GM12878 (cell line): ENCODE data around the gene BAHD1. TPM values are rescaled to one million over a fixed set of nuclear protein-coding genes. Genes with fewer than 3 reads are reported as not detected.

Experiments used
- ATAC-seq: fragments of 200-7000 bp; cut with Tn5 transposase; 3 replicates; pipeline ENCODE4 v1.9.1; 2020; ENCODE audit warnings: mild to moderate bottlenecking, moderate library complexity
- BruUV-seq: library from RNA; stranded (reverse); fragments of 400-500 nt; replicated peaks from 2 replicates; lab custom pipeline; 2021; lab: Mats Ljungman, UMichigan
- CTCF ChIA-PET: fragments of 300-600 bp; sonication (Branson Sonifier 250); formaldehyde crosslinking; extraction: SDS; loops from one replicate; lab custom pipeline; 2021; ENCODE audit warnings: inconsistent platforms; lab: Yijun Ruan, JAX
- POLR2A ChIA-PET: fragments of 350-600 bp; formaldehyde crosslinking; extraction: SDS; loops from one replicate; lab custom pipeline; 2021; ENCODE audit warnings: inconsistent platforms; lab: Charles Lee
- RAD21 ChIA-PET: fragments of 300-600 bp; sonication (Branson Sonifier 250); formaldehyde crosslinking; loops from one replicate; lab custom pipeline; 2023; ENCODE audit warnings: antibody characterized with exemption; ENCODE audit not compliant: unreplicated experiment; lab: Charles Lee
- SMC1A ChIA-PET: fragments of 300-600 bp; sonication (Branson Sonifier 250); formaldehyde crosslinking; loops from one replicate; lab custom pipeline; 2023; ENCODE audit not compliant: unreplicated experiment, uncharacterized antibody; lab: Charles Lee
- DNase-seq: peaks from one replicate; pipeline ENCODE4 v3.0.0-alpha.2; 2011; ENCODE audit warnings: low read depth, low spot score
- FAIRE-seq: peaks from 3 replicates; lab custom pipeline; 2011; peaks lifted over from hg19 to GRCh38; lab: Jason Lieb, UNC
- H2AFZ ChIP-seq: 2 replicates; pipeline ENCODE4 v1.6.0; 2011; ENCODE audit warnings: low read depth, low read length, control low read depth; ENCODE audit not compliant: control insufficient read depth
- H3K27ac ChIP-seq: 2 replicates; pipeline ENCODE4 v1.5.1; 2011; ENCODE audit warnings: control low read depth; ENCODE audit not compliant: control insufficient read depth, insufficient read depth
- H3K27me3 ChIP-seq, 2 experiments: replicated peaks in 1 of 2; 2 replicates each; pipeline versions ENCODE4 v1.6.0 to v1.6.1; 2011; ENCODE audit warnings: low read length in 1 of 2; ENCODE audit not compliant: control insufficient read depth in 2 of 2, insufficient read depth in 2 of 2
- H3K36me3 ChIP-seq, 2 experiments: 2 replicates each; pipeline ENCODE4 v1.5.1; 2011; ENCODE audit warnings: low read length in 1 of 2; ENCODE audit not compliant: control insufficient read depth in 2 of 2, insufficient read depth in 2 of 2
- H3K4me1 ChIP-seq: 2 replicates; pipeline ENCODE4 v1.6.1; 2011; ENCODE audit warnings: mild to moderate bottlenecking, low read length, moderate library complexity, mixed read lengths; ENCODE audit not compliant: control insufficient read depth, insufficient read depth
- H3K4me2 ChIP-seq: 2 replicates; pipeline ENCODE4 v1.6.0; 2011; ENCODE audit warnings: control low read depth; ENCODE audit not compliant: control insufficient read depth, insufficient read depth
- H3K4me3 ChIP-seq: fragments of 200-600 bp; sonication (generic); 2 replicates; pipeline ENCODE4 v1.5.1; 2016
- H3K79me2 ChIP-seq: 2 replicates; pipeline ENCODE4 v1.6.0; 2011; ENCODE audit warnings: low read length; ENCODE audit not compliant: control insufficient read depth, insufficient read depth
- H3K9ac ChIP-seq: 2 replicates; pipeline ENCODE4 v1.8.0; 2011; ENCODE audit warnings: low read length, control low read depth, mixed read lengths; ENCODE audit not compliant: control insufficient read depth, insufficient read depth
- H3K9me3 ChIP-seq: replicated peaks from 3 replicates; pipeline ENCODE4 v1.5.1; 2011; ENCODE audit warnings: mild to moderate bottlenecking, low read length; ENCODE audit not compliant: control insufficient read depth, insufficient read depth
- H4K20me1 ChIP-seq: 2 replicates; pipeline ENCODE4 v1.6.0; 2011; ENCODE audit not compliant: control insufficient read depth, insufficient read depth
- ASH2L ChIP-seq: fragments of 300-600, 200-600 bp; sonication (generic); IDR thresholded peaks from 2 replicates; pipeline ENCODE4 v1.6.1; 2017; ENCODE audit warnings: low read depth, mild to moderate bottlenecking, borderline replicate concordance
- ATF3 ChIP-seq: IDR thresholded peaks from 2 replicates; pipeline ENCODE4 v1.6.1; 2011; ENCODE audit warnings: low read depth, mild to moderate bottlenecking, low read length, moderate library complexity, borderline replicate concordance; ENCODE audit errors: extremely low read depth
- BMI1 ChIP-seq: fragments of 450-650 bp; IDR thresholded peaks from 2 replicates; pipeline ENCODE4 v1.6.1; 2016; ENCODE audit warnings: mild to moderate bottlenecking, moderate library complexity, borderline replicate concordance
- E2F8 ChIP-seq: fragments of 450-650 bp; IDR thresholded peaks from 2 replicates; pipeline ENCODE4 v1.6.1; 2018; ENCODE audit warnings: mild to moderate bottlenecking, low read depth, moderate library complexity; ENCODE audit not compliant: partially characterized antibody
- IRF3 ChIP-seq: fragments of 450-650 bp; IDR thresholded peaks from 2 replicates; pipeline ENCODE4 v1.6.1; 2014; ENCODE audit warnings: mild to moderate bottlenecking
- KAT2A ChIP-seq: conservative IDR thresholded peaks from 2 replicates; pipeline ENCODE4 v1.6.1; 2011; ENCODE audit warnings: low read depth, low read length; ENCODE audit not compliant: control insufficient read depth
- NFYB ChIP-seq: IDR thresholded peaks from 2 replicates; pipeline ENCODE4 v1.6.1; 2011; ENCODE audit warnings: low read depth, mild to moderate bottlenecking, low read length, improper control_type of control experiment, moderate library complexity; ENCODE audit not compliant: insufficient read depth
- PAX5 ChIP-seq: IDR thresholded peaks from 2 replicates; pipeline ENCODE4 v1.6.1; 2011; ENCODE audit warnings: low read depth, low read length, borderline replicate concordance
- PBX3 ChIP-seq: IDR thresholded peaks from 2 replicates; pipeline ENCODE4 v1.6.1; 2011; ENCODE audit warnings: mild to moderate bottlenecking, low read depth, low read length, moderate library complexity; ENCODE audit not compliant: insufficient replicate concordance
- POLR2AphosphoS5 ChIP-seq: IDR thresholded peaks from 2 replicates; pipeline ENCODE4 v1.6.1; 2011; ENCODE audit warnings: mild to moderate bottlenecking, low read length, inconsistent platforms
- RAD51 ChIP-seq: fragments of 450-650 bp; IDR thresholded peaks from 2 replicates; pipeline ENCODE4 v1.6.1; 2016; ENCODE audit warnings: moderate library complexity, mild to moderate bottlenecking, inconsistent platforms
- RBBP5 ChIP-seq: fragments of 200-600 bp; sonication (generic); conservative IDR thresholded peaks from 2 replicates; pipeline ENCODE4 v1.6.1; 2016
- RELA ChIP-seq: fragments of 450-650 bp; IDR thresholded peaks from 2 replicates; pipeline ENCODE4 v1.8.0; 2014; ENCODE audit warnings: borderline replicate concordance; ENCODE audit not compliant: partially characterized antibody
- SUPT20H ChIP-seq: IDR thresholded peaks from 2 replicates; pipeline ENCODE4 v1.6.1; 2011; ENCODE audit warnings: low read depth, mild to moderate bottlenecking, low read length, moderate library complexity, borderline replicate concordance; ENCODE audit not compliant: control insufficient read depth
- SUZ12 ChIP-seq: fragments of 200-600 bp; sonication (generic); IDR thresholded peaks from one replicate; pipeline ENCODE4 v1.6.1; 2018; ENCODE audit warnings: antibody characterized with exemption, mild to moderate bottlenecking; ENCODE audit not compliant: unreplicated experiment
- TARDBP ChIP-seq: IDR thresholded peaks from 2 replicates; pipeline ENCODE4 v1.6.1; 2016; ENCODE audit warnings: borderline replicate concordance
- WGBS: methylation state at CpG from one replicate; pipeline ENCODE4 v1.1.6; 2016; ENCODE audit warnings: low lambda C conversion rate; ENCODE audit not compliant: insufficient replicate concordance, insufficient coverage; ENCODE audit errors: missing lambda C conversion rate; 5-methylcytosine and 5-hydroxymethylcytosine counted together
- in situ Hi-C: fragments of 300-500 bp; cut with MboI; formaldehyde crosslinking; loops from 9 replicates; pipeline ENCODE4 v1.14.3; 2018; ENCODE audit warnings: mixed read lengths
- intact Hi-C: fragments of 100-400 bp; cut with micrococcal nuclease; formaldehyde crosslinking; loops from one replicate; pipeline ENCODE4 v1.14.2; 2022; ENCODE audit not compliant: unreplicated experiment
- polyA plus RNA-seq, 11 experiments: library from polyadenylated mRNA; depleted of rRNA in 4 of 11; unstranded in 6 of 11; stranded (reverse) in 5 of 11; fragments of >200 nt; fragmentation: Nextera tagmentation in 4 of 11; fragmentation: Illumina TruSeq in 1 of 11; extraction: Ambion mirVana in 4 of 11; extraction: Trizol in 1 of 11; gene quantifications; 1 replicate in 1 of 11; 2 replicates in 10 of 11; pipeline versions ENCODE4 v1.2.1 to v1.2.3, GENCODE V29; 2011 to 2016; ENCODE audit warnings: inconsistent platforms in 2 of 11, missing spikeins in 2 of 11, low read depth in 1 of 11
- total RNA-seq, 4 experiments: library from RNA; depleted of rRNA in 3 of 4; stranded (reverse); fragments of >200 nt in 3 of 4; fragmentation: Illumina TruSeq in 1 of 4; extraction: Trizol in 1 of 4; gene quantifications; 2 replicates each; pipeline versions ENCODE4 v1.2.1 to v1.2.3, GENCODE V29; 2013 to 2021

Gene BAHD1
- total and polyA plus RNA-seq, 10 of the 15 experiments (the other 5 are each of a cell fraction or from before 2014, with no cell fraction given) = 0.21 to 21.8 (median 5.8) TPM

GRCh38 chr15:40414816-40415215, 25.9 kb upstream of the BAHD1 start (continued):
- no peak for TF ChIP-seq E2F8
- TF ChIP-seq RAD51 = no peak
- no peak for TF ChIP-seq SUZ12
- no peak for TF ChIP-seq RELA
- TF ChIP-seq PAX5 = no peak
- TF ChIP-seq TARDBP = no peak
- TF ChIP-seq RBBP5 = no peak
- TF ChIP-seq PBX3 = no peak

- Histone ChIP-seq H3K27me3 (no peaks in the 10 kb centered on the region), H3K4me1 (no peaks in the 10 kb centered on the region), H3K79me2 (no peaks in the 10 kb centered on the region), H3K36me3 (peaks cover 28 to 35% of the 10 kb centered on the region in 2 experiments), H2AFZ (no peak overlapping the region), H3K27ac (no peak overlapping the region), H3K9me3 (no peaks in the 10 kb centered on the region), H4K20me1 (no peaks in the 10 kb centered on the region), H3K4me2 (no peak overlapping the region), H3K4me3 (no peak overlapping the region), H3K9ac (no peak overlapping the region)
- DNase-seq (no peak), FAIRE-seq (no peak), ATAC-seq (no peak)
- TF ChIP-seq ASH2L = no peak
- TF ChIP-seq SUZ12 = no peak
- TF ChIP-seq KAT2A = no peak
- TF ChIP-seq IRF3 = no peak
- no peak for TF ChIP-seq BMI1
- no peak for TF ChIP-seq NFYB
- no peak for TF ChIP-seq SUPT20H
- no peak for TF ChIP-seq POLR2AphosphoS5
- TF ChIP-seq ATF3 = no peak
- in situ Hi-C loops = no loop called here
- BruUV-seq = no TSS peak
- WGBS = 89% methylated on average over 10 of the region's 10 CpGs
- ChIA-PET SMC1A (no interaction called here), RAD21 (no interaction called here), CTCF (interaction anchor here (0.9 to 3.2 kb wide), 2 partner anchors 71 to 77 kb away, joined by 3 to 10 read pairs; no protein-coding TSS in a partner anchor), POLR2A (interaction anchor here (0.6 kb wide), 1 partner anchor 23 kb away, joined by 3 read pairs; no protein-coding TSS in a partner anchor)
- intact Hi-C loops = no loop called here
These were observed 25.5 kb upstream of the BAHD1 start for GRCh38 chr15:40415226-40415625.
